Erythroblast (primary cell): Measurements from ENCODE around the gene ACVRL1.

Experiments
- GATA1 ChIP-seq: IDR thresholded peaks from 2 replicates; pipeline ENCODE4 v1.6.1; 2011; ENCODE audit warnings: low read depth, mild to moderate bottlenecking, control low read depth, low read length, moderate library complexity
- POLR2A ChIP-seq: IDR thresholded peaks from 2 replicates; pipeline ENCODE4 v1.6.1; 2011; ENCODE audit warnings: mild to moderate bottlenecking, low read length

- no peak for TF ChIP-seq POLR2A
- no peak for TF ChIP-seq GATA1
Measured at GRCh38 chr12:51924551-51925319, 17.4 kb downstream of the ACVRL1 start.
